HepG2 (cell line): ENCODE data around the gene GGPS1. TPM values are rescaled to one million over a fixed set of nuclear protein-coding genes. Genes with fewer than 3 reads are reported as not detected.

ENCODE experiments used
- ARID2 ChIP-seq: sonication (generic); formaldehyde crosslinking; IDR thresholded peaks from 2 replicates; pipeline ENCODE4 v1.8.1; 2022; ENCODE audit warnings: mild to moderate bottlenecking, missing genetic modification reagents, borderline replicate concordance
- E2F2 ChIP-seq: sonication (generic); formaldehyde crosslinking; IDR thresholded peaks from 2 replicates; pipeline ENCODE4 v1.4.0; 2020; ENCODE audit warnings: missing genetic modification reagents, borderline replicate concordance
- EEA1 ChIP-seq: sonication (generic); formaldehyde crosslinking; IDR thresholded peaks from 2 replicates; pipeline ENCODE4 v1.5.1; 2020; ENCODE audit warnings: mild to moderate bottlenecking, missing genetic modification reagents, borderline replicate concordance
- FOXO4 ChIP-seq: sonication (generic); formaldehyde crosslinking; conservative IDR thresholded peaks from 2 replicates; pipeline ENCODE4 v1.8.1; 2023; ENCODE audit warnings: missing genetic modification reagents
- HDAC2 ChIP-seq: sonication (generic); formaldehyde crosslinking; IDR thresholded peaks from 2 replicates; pipeline ENCODE4 v1.4.0; 2020; ENCODE audit warnings: missing genetic modification reagents
- MIER3 ChIP-seq: IDR thresholded peaks from 2 replicates; pipeline ENCODE4 v1.6.1; 2016; ENCODE audit warnings: missing compliant biosample characterization, borderline replicate concordance
- ZBTB20 ChIP-seq: sonication (generic); formaldehyde crosslinking; IDR thresholded peaks from 2 replicates; pipeline ENCODE4 v1.8.1; 2023; ENCODE audit warnings: missing genetic modification reagents, low read depth, mild to moderate bottlenecking, borderline replicate concordance
- polyA plus RNA-seq, 8 experiments: library from polyadenylated mRNA; depleted of rRNA in 3 of 8; stranded (reverse) in 7 of 8; unstranded in 1 of 8; fragments of >200 nt; fragmentation: Illumina TruSeq in 4 of 8; extraction: Trizol in 4 of 8; gene quantifications; 2 replicates each; pipeline versions ENCODE4 v1.2.1 to v1.2.3, GENCODE V29; 2011 to 2016; ENCODE audit warnings: low read depth in 4 of 8, missing spikeins in 1 of 8, mixed read lengths in 1 of 8; ENCODE audit not compliant: insufficient read depth in 1 of 8
- total RNA-seq, 5 experiments: library from RNA; depleted of rRNA; stranded (reverse); fragments of >200 nt; fragmentation: Illumina TruSeq; extraction: Trizol; gene quantifications; 2 replicates each; pipeline ENCODE4 v1.2.3, GENCODE V29; 2016; ENCODE audit warnings: low read depth in 1 of 5
- TF ChIP-seq, protein P1 (sequence below): sonication (generic); formaldehyde crosslinking; IDR thresholded peaks from 2 replicates; pipeline ENCODE4 v1.5.0; 2020; ENCODE audit warnings: mild to moderate bottlenecking, missing genetic modification reagents, moderate library complexity

Gene GGPS1
- total and polyA plus RNA-seq, 2 of the 13 experiments (the other 11 are each of a cell fraction or from before 2014, with no cell fraction given), result 28.8 to 42.6 TPM

DNA sequence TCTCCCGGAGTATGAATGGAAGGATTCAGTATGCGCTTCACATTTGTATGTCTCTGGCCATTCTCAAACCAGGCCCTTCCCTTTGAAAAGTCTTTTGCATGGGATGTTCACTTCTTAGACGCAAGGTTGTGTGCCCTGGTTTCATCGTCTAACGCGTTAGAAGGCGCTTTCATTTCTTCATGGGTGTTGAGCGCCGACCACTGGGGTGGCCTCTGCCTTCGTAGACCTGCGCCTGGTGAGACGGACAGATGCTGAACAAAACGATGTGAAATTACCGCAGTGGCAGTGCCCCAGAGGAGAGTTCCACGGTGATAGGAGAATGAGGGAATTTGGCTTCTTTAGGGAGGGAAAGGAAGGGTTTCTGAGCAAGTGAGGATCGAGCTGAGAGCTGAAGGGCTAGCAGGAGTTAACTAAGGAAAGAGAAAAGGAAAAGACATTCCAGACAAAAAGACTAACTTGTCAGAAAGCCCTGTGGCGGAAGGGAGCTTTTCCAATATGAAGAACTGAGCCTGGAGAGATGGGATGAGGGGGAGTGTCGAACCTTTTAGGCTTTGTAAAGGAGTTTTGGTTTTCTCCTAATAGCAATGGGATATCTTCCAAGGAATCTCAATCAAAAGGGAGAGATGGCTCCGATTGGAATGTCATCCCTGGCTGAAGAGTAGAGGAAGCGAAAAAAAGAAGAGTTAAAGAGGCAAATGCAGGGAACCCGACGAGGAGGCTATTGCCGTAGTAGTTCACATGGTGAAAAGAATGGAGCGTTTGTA lies 951 bp downstream of the GGPS1 start (continued):
- TF ChIP-seq E2F2 (CRISPR knock-in tag) (no peak), ZBTB20 (CRISPR knock-in tag) (no peak), FOXO4 (CRISPR knock-in tag) (0 out of 2 replicates have a peak, but pooled peaks have one; percentile 21), HDAC2 (0 out of 2 replicates have a peak, but pooled peaks have one; percentile 8), ARID2 (0 out of 2 replicates have a peak, but pooled peaks have one; percentile 39), EEA1 (no peak), MIER3 (CRISPR knock-in tag) (0 out of 2 replicates have a peak, but pooled peaks have one; percentile 3)
- TF ChIP-seq, protein P1, sequence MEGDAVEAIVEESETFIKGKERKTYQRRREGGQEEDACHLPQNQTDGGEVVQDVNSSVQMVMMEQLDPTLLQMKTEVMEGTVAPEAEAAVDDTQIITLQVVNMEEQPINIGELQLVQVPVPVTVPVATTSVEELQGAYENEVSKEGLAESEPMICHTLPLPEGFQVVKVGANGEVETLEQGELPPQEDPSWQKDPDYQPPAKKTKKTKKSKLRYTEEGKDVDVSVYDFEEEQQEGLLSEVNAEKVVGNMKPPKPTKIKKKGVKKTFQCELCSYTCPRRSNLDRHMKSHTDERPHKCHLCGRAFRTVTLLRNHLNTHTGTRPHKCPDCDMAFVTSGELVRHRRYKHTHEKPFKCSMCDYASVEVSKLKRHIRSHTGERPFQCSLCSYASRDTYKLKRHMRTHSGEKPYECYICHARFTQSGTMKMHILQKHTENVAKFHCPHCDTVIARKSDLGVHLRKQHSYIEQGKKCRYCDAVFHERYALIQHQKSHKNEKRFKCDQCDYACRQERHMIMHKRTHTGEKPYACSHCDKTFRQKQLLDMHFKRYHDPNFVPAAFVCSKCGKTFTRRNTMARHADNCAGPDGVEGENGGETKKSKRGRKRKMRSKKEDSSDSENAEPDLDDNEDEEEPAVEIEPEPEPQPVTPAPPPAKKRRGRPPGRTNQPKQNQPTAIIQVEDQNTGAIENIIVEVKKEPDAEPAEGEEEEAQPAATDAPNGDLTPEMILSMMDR, result peak; percentile 42
